A549 (cell line): ENCODE results near the gene HERC2.

Source experiments
- CBX8 ChIP-seq: fragments of 200-600 bp; sonication (generic); IDR thresholded peaks from 2 replicates; pipeline ENCODE4 v1.6.1; 2016
- CTCF ChIP-seq: fragments of >200 bp; sonication (Bioruptor Twin); formaldehyde crosslinking; IDR thresholded peaks from 3 replicates; pipeline ENCODE4 v1.5.1; 2016
- EP300 ChIP-seq, 2 experiments: fragments of >200 bp; sonication (Bioruptor Twin); formaldehyde crosslinking; IDR thresholded peaks; 2 replicates in 1 of 2; 3 replicates in 1 of 2; pipeline ENCODE4 v1.6.1; 2016 to 2017
- RARB ChIP-seq: fragments of 250-450 bp; sonication (Bioruptor Pico); IDR thresholded peaks from 2 replicates; pipeline ENCODE4 v1.8.0; 2021; ENCODE audit warnings: mild to moderate bottlenecking, moderate library complexity
- TF ChIP-seq, protein P1 (sequence below): fragments of 200-600 bp; sonication (generic); IDR thresholded peaks from 2 replicates; pipeline ENCODE4 v1.6.1; 2016; ENCODE audit warnings: antibody characterized with exemption, mild to moderate bottlenecking, moderate library complexity

- TF ChIP-seq EP300 (IDR thresholded peaks at IDR 0.05) (no peak), CTCF (no peak), CBX8 (no peak), RARB (CRISPR knock-in tag) (no peak)
- TF ChIP-seq, protein P1, sequence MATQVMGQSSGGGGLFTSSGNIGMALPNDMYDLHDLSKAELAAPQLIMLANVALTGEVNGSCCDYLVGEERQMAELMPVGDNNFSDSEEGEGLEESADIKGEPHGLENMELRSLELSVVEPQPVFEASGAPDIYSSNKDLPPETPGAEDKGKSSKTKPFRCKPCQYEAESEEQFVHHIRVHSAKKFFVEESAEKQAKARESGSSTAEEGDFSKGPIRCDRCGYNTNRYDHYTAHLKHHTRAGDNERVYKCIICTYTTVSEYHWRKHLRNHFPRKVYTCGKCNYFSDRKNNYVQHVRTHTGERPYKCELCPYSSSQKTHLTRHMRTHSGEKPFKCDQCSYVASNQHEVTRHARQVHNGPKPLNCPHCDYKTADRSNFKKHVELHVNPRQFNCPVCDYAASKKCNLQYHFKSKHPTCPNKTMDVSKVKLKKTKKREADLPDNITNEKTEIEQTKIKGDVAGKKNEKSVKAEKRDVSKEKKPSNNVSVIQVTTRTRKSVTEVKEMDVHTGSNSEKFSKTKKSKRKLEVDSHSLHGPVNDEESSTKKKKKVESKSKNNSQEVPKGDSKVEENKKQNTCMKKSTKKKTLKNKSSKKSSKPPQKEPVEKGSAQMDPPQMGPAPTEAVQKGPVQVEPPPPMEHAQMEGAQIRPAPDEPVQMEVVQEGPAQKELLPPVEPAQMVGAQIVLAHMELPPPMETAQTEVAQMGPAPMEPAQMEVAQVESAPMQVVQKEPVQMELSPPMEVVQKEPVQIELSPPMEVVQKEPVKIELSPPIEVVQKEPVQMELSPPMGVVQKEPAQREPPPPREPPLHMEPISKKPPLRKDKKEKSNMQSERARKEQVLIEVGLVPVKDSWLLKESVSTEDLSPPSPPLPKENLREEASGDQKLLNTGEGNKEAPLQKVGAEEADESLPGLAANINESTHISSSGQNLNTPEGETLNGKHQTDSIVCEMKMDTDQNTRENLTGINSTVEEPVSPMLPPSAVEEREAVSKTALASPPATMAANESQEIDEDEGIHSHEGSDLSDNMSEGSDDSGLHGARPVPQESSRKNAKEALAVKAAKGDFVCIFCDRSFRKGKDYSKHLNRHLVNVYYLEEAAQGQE = no peak
Measured at GRCh38 chr15:28131400-28131799, 190.6 kb downstream of the HERC2 start.
